ENCODE results near the gene BLMH.
A peak's percentile ranks its signal among the peaks of the same experiment; 100 is the strongest.

The BLMH gene

GRCh38 chr17:30296499-30297080 lies 4.8 kb upstream of the BLMH start:
- H3K4me1 Mint-ChIP-seq = peaks cover 6% of the 10 kb centered on the region
- no peak overlapping the region for H3K27ac Mint-ChIP-seq
- CTCF ChIA-PET = interaction anchor here (1.3 to 2.1 kb wide), 4 partner anchors 38 to 192 kb away, joined by 3 to 6 read pairs (median 6); no protein-coding TSS in a partner anchor
- no peaks in the 10 kb centered on the region for H3K36me3 Mint-ChIP-seq
- no peaks in the 10 kb centered on the region for H3K27me3 Mint-ChIP-seq
- H3K4me3 Mint-ChIP-seq = no peak overlapping the region
- DNase-seq = no peak
- no peaks in the 10 kb centered on the region for H3K9me3 Mint-ChIP-seq

DNA sequence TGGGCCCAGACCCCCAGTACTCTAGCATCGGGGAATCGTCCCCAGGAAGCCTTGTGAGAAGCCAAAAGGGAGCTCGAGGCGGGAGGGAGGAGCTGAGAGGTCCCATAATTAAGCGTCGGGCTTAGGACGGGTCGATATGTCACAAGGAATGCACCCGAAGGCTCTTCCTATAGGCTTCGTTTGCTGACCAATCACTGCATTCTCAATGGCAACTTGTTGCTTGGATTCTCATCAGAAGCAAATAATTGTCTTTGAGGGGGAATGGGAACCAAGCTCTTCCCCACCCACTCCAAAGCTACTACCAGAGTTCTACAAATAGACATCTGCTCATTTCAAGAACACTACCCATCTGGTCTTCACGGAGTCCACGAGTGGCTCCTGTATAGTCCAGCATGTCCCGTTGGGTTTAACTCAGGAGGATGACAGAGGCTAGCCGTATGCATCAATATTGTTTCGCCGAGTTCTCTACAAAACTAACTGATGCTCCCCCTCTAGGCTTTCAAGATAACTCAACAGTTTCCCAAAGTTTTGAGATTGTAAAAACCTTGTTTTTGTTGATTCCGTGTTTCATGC lies 628 bp upstream of the BLMH start:
- DNase-seq = no peak
- Mint-ChIP-seq H3K27me3 (no peaks in the 10 kb centered on the region), H3K27ac (no peak overlapping the region)

DNA sequence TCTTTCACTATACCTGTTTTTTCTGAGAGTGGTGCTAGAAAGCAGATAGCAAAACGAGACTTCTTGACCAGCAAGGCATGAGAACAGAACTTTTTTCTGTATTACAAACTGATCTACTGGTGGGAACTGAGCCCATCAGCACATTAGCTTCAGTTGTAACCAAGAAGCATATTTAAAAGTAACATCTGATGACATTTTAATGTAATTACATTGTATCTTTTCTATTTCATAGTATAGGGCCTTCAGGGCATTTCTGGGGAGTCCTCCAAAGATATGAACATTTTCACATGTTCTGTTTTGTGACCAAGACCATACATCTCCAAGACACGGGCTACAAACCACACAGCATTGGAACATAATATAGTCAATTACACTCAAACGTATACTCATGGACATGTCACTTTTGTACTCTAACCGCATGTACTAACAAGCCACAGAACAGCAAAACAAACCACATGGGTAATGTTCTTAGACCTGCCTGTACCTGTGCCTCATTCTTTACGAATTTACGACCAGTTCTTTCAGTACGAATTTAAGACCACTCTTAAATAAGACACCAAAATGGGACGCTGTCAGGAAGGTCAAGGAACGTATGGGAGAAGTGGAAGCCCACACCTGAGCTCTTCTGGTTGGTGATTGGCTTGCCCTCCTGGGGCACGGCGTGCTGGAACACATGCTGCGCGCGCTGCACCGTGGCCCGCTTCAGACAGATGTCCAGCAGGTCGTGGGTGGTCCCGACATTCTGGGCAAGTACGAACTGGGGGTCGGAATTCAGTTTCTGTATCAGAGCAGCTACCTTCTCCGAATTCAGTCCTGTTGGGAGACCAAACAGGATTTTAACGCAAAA lies 825 bp downstream of the BLMH start:
- Mint-ChIP-seq H3K27me3 (no peaks in the 10 kb centered on the region), H3K9me3 (no peaks in the 10 kb centered on the region), H3K36me3 (peaks cover 22% of the 10 kb centered on the region), H3K4me3 (peak overlapping the region; percentile 91), H3K27ac (peak overlapping the region; percentile 81), H3K4me1 (peaks cover 21% of the 10 kb centered on the region)
- CTCF ChIA-PET = interaction anchor here (0.6 to 2.2 kb wide), 5 partner anchors 40 to 534 kb away, joined by 3 to 24 read pairs (median 3); no protein-coding TSS in a partner anchor
- DNase-seq = peak; percentile 42

More for the DNA sequence above, 628 bp upstream of the BLMH start:
- CTCF ChIA-PET = interaction anchor here (0.7 to 2.2 kb wide), 4 partner anchors 15 to 612 kb away, joined by 3 to 24 read pairs (median 3); no protein-coding TSS in a partner anchor
- H3K4me3 Mint-ChIP-seq = peak overlapping the region; percentile 61
- H3K9me3 Mint-ChIP-seq = no peaks in the 10 kb centered on the region
- H3K36me3 Mint-ChIP-seq = peaks cover 11% of the 10 kb centered on the region
- peaks cover 21% of the 10 kb centered on the region for H3K4me1 Mint-ChIP-seq

DNA sequence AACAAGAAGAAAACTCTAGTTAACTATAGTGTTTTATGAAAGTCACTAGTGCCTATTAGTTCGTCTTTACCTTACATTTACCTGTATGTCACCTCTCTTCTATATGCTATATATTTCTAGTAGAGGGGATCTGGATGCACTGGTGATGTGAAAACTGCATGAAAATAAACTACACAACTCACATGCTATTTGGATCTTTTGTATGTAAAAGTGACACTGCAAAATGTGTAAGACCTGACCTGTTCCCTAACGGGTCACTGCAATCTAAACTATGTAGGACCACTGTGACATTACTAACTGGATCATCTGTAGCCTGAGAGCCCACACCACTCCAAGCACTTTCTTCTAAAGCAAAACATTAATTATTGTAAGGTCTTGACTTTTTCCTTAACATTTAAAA lies 1.7 kb downstream of the BLMH start:
- H3K4me3 Mint-ChIP-seq = no peak overlapping the region
- no peak overlapping the region for H3K27ac Mint-ChIP-seq
- no peaks in the 10 kb centered on the region for H3K27me3 Mint-ChIP-seq
- H3K4me1 Mint-ChIP-seq = peaks cover 21% of the 10 kb centered on the region
- DNase-seq = no peak
- H3K9me3 Mint-ChIP-seq = no peaks in the 10 kb centered on the region
- CTCF ChIA-PET = interaction anchor here (0.7 kb wide), 1 partner anchor 46 kb away, joined by 4 read pairs; no protein-coding TSS in a partner anchor
- peaks cover 24% of the 10 kb centered on the region for H3K36me3 Mint-ChIP-seq

DNA sequence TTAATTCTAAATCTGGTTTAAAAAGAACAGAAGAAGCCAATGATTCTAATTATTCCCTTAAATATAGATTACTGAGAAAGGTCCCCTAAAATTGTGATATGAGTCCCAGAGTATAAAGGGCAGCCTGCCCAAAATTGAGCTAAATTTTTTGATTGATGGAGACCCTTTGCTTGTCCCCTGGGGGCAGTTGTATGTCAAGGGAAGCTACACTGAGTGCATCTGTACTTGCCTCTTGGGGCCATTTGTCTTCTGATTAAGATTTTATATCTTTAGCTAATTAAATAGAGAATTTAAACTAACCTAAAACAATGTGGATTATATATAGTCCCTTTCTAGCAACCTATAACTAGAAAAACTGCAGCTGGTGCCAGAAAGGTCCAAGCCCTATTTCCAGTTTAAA lies 12.6 kb downstream of the BLMH start:
- Mint-ChIP-seq H3K4me1 (no peaks in the 10 kb centered on the region), H3K27ac (no peak overlapping the region), H3K27me3 (no peaks in the 10 kb centered on the region), H3K4me3 (no peak overlapping the region), H3K36me3 (peaks cover 35% of the 10 kb centered on the region), H3K9me3 (no peaks in the 10 kb centered on the region)
- CTCF ChIA-PET = interaction anchor here (1.4 to 4.1 kb wide), 2 partner anchors 56 to 175 kb away, joined by 6 to 18 read pairs; no protein-coding TSS in a partner anchor
- DNase-seq = no peak

DNA sequence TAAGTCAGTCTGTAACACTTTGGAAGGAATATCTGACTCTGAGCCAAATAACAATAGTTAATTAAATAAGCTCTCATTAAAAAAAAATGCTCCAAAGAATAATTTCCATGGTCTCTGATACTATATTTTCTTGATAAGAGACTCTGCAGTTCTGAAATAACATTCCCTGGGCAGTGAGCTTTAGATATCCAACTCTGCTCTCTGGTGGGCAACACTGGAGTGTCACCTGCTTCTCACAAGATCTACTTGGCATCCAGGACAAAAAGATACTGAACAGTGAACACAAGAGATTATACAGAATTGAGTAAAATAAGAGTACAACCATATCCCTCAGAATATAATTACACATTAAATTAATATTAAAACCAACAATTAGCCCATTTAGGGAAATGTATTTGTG lies 13.7 kb downstream of the BLMH start:
- no peak overlapping the region for H3K4me3 Mint-ChIP-seq
- CTCF ChIA-PET = interaction anchor here (0.6 to 4.1 kb wide), 2 partner anchors 58 to 169 kb away, joined by 3 to 18 read pairs; no protein-coding TSS in a partner anchor
- no peaks in the 10 kb centered on the region for H3K4me1 Mint-ChIP-seq
- DNase-seq = no peak
- no peaks in the 10 kb centered on the region for H3K27me3 Mint-ChIP-seq
- no peaks in the 10 kb centered on the region for H3K9me3 Mint-ChIP-seq
- peaks cover 38% of the 10 kb centered on the region for H3K36me3 Mint-ChIP-seq
- H3K27ac Mint-ChIP-seq = no peak overlapping the region

DNA sequence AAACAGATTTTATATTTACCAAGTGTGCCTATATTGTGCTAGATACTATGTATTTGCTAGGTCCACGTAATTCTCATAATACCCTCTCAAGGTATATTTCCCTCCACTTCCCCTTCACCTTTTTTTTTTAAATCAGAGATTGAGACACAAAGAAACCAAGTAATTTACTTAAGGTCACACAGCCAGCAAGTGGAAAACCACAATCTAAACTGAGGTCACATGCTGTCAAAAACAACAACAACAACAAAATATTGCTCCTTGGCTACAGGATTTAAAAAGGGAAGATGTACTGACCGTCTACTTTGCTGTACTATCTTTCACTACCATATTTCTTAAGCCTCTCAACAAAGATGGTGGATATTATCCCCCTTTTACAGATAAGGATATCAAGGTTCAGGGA lies 15.8 kb downstream of the BLMH start:
- DNase-seq = no peak
- Mint-ChIP-seq H3K27ac (no peak overlapping the region), H3K27me3 (no peaks in the 10 kb centered on the region), H3K4me3 (no peak overlapping the region), H3K9me3 (no peaks in the 10 kb centered on the region), H3K4me1 (no peaks in the 10 kb centered on the region), H3K36me3 (peaks cover 50% of the 10 kb centered on the region)
- CTCF ChIA-PET = no interaction called here

GRCh38 chr17:30274887-30275286 lies 16.9 kb downstream of the BLMH start:
- no peaks in the 10 kb centered on the region for H3K4me1 Mint-ChIP-seq
- DNase-seq = no peak
- H3K4me3 Mint-ChIP-seq = no peak overlapping the region
- no peaks in the 10 kb centered on the region for H3K9me3 Mint-ChIP-seq
- H3K27me3 Mint-ChIP-seq = no peaks in the 10 kb centered on the region
- no peak overlapping the region for H3K27ac Mint-ChIP-seq
- peaks cover 51% of the 10 kb centered on the region for H3K36me3 Mint-ChIP-seq
- CTCF ChIA-PET = interaction anchor here (1.3 to 1.4 kb wide), 2 partner anchors 27 to 62 kb away, joined by 3 to 5 read pairs; no protein-coding TSS in a partner anchor

- Mint-ChIP-seq H3K9me3 (no peaks in the 10 kb centered on the region), H3K27me3 (no peaks in the 10 kb centered on the region), H3K36me3 (peaks cover 48% of the 10 kb centered on the region), H3K4me1 (no peaks in the 10 kb centered on the region), H3K4me3 (no peak overlapping the region), H3K27ac (no peak overlapping the region)
- CTCF ChIA-PET = no interaction called here
- DNase-seq = no peak
Measured at GRCh38 chr17:30273373-30273772, 18.4 kb downstream of the BLMH start.

DNA sequence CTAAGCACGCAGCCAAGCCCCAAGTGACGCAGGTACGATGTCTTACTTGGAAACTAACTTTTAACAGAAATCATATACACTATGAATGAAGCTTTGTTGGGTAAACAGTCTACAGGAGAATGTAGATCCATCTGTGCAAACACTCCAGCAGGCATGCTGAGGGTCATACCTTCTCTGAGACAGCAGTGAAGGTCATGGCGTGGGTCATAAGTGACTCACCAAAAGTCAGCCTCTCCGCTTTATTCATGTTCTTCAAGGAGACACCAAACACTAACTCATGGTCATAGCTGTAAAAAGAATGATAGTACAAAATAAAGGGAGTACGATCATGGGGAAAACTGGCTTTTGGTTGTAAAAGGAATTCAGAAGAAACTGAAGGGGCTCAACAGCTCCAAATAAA lies 20.6 kb downstream of the BLMH start:
- Mint-ChIP-seq H3K27me3 (no peaks in the 10 kb centered on the region), H3K4me1 (no peaks in the 10 kb centered on the region), H3K27ac (no peak overlapping the region), H3K9me3 (no peaks in the 10 kb centered on the region), H3K4me3 (no peak overlapping the region), H3K36me3 (peaks cover 47% of the 10 kb centered on the region)
- DNase-seq = no peak
- CTCF ChIA-PET = interaction anchor here (1.0 kb wide), 1 partner anchor 65 kb away, joined by 3 read pairs; no protein-coding TSS in a partner anchor

DNA sequence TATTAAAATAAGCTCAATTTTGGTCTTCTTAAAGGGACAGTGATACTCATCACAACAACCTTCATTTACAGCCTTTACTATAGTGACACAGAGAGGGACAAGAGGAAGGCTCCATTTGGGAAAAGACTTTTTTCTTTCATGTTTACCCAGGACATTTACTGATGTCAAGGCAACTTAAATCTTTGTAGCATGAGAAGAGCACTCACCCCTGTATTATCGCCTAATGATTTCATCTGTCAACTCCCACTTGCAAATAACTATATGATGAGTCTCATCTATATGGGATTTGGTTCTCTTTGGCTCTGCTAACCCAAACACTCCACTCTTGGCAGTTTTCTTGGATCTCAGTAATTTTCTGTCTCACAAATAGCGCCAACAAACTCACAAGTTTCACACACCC lies 24.1 kb downstream of the BLMH start:
- DNase-seq = no peak
- H3K36me3 Mint-ChIP-seq = peaks cover 40% of the 10 kb centered on the region
- no peak overlapping the region for H3K4me3 Mint-ChIP-seq
- no peaks in the 10 kb centered on the region for H3K4me1 Mint-ChIP-seq
- CTCF ChIA-PET = interaction anchor here (0.6 kb wide), 1 partner anchor 69 kb away, joined by 3 read pairs; no protein-coding TSS in a partner anchor
- H3K27ac Mint-ChIP-seq = peak overlapping the region; percentile 33
- no peaks in the 10 kb centered on the region for H3K9me3 Mint-ChIP-seq
- no peaks in the 10 kb centered on the region for H3K27me3 Mint-ChIP-seq

DNA sequence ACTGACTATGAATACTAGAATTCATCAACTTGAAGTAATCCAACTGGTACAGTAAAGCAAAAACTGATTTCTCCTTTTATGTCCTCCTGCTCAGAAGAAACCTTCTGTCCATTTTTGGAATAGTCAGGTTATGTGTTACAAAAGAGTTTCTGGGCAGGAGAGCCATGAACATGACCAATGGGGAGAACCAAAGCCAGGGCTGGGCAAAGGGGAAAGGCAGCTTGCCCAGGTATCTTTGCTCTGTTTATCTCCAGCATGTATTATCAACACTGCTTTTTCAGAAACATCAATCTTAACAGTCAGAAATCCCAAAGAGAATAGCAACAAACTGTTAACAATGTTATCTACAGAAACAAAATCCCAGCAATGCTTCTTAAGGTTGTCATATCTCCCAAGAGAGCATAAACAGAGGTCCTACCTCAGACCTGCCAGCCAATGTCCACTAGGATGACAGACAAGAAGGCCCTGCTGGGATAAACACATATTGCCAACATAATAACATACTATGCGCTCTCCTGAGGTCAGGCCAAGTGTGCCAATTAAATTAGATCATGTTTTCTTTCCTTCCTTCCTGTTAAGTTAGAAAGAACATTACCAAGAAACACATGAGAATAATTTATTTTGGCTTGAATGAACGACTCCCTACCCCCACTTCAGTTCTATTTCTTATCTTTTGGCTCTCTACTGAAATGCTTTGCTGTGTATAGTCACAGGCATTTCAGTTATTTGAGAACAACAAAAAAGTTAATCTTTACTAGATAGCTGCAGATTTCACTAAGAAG lies 28.0 kb downstream of the BLMH start:
- no peak for DNase-seq
- no peak overlapping the region for H3K27ac Mint-ChIP-seq
- no peaks in the 10 kb centered on the region for H3K27me3 Mint-ChIP-seq
- H3K4me3 Mint-ChIP-seq = no peak overlapping the region
- no peaks in the 10 kb centered on the region for H3K9me3 Mint-ChIP-seq
- CTCF ChIA-PET = no interaction called here
- H3K4me1 Mint-ChIP-seq = peaks cover 5% of the 10 kb centered on the region
- H3K36me3 Mint-ChIP-seq = peaks cover 31% of the 10 kb centered on the region

DNA sequence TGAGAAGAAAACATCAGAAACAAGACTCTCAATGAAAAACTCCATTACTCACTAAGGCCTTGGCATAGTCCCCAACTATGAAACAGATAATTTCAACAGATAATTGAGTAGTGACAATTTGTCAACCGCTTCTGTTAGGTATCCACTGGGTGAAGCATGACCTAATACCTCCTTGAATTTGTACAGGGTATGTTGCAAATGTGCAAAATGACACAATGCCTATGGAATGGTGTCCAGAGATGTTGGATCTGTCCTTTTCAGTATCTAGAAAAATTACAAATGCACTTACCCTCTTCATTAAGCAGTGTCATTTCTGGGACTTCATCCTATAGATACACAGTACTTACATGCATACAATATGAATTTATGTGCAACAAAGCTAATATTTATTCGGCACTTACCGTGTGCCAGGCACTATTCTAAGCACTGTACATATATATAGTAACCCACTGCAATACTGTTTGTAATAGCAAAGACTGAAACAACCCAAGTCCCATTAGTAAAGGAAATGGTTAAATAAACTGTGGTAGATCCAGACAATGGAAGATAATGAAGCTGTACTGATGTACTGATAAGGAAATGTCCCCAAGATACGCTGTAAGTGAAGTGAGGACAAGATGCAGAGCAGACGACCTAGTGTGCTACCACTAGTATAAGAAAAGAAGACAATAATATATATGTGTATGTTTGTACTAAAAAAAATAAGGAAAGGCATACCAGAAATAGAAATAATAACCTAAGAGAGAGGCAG lies 34.8 kb downstream of the BLMH start:
- CTCF ChIA-PET = interaction anchor here (0.9 kb wide), 1 partner anchor 79 kb away, joined by 4 read pairs; no protein-coding TSS in a partner anchor
- Mint-ChIP-seq H3K27me3 (no peaks in the 10 kb centered on the region), H3K36me3 (peaks cover 23% of the 10 kb centered on the region), H3K27ac (no peak overlapping the region), H3K9me3 (no peaks in the 10 kb centered on the region), H3K4me3 (no peak overlapping the region), H3K4me1 (peaks cover 6% of the 10 kb centered on the region)
- DNase-seq = no peak

All from activated naive CD4-positive, alpha-beta T cell treated with anti-CD3 and anti-CD28 coated beads, Interleukin-2, amount 10 ng/mL, durations not matched to agents 7 days and 5 days (primary cell).